Measurements from ENCODE around the gene GNB3.

The GNB3 gene

GRCh38 chr12:6823182-6824084 is 17.3 kb upstream of the GNB3 start:
- peak; percentile 84 for DNase-seq (ENCODE audit: low read depth, low spot score)

GRCh38 chr12:6824085-6824775 is 16.5 kb upstream of the GNB3 start:
- peak; percentile 10 for DNase-seq (ENCODE audit: low read depth, low spot score)

DNA sequence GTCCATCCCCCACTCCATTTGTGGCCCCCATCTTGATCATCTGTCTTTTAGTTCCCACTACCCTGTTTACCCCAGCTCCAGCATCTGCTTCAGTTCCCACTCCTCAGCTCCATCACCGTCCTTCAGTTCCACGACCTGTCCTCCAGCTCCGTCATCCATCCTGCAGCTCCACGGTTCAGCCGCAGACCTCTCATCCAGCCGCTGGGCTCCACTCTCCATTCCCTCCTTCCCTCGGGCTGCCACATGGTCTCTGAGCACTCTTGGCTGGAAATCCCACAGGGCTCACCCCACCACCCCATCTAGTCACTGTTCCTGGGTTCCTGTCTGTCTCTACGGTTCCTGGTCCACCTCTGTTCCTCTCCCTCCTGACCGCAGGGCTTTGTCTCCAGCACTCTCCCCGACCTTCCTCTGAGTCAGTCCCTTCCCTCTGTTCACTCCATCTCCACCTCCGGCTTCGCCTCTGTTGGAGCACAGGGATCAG is 15.8 kb upstream of the GNB3 start:
- peak; percentile 11 for DNase-seq (ENCODE audit: low read depth, low spot score)

DNA sequence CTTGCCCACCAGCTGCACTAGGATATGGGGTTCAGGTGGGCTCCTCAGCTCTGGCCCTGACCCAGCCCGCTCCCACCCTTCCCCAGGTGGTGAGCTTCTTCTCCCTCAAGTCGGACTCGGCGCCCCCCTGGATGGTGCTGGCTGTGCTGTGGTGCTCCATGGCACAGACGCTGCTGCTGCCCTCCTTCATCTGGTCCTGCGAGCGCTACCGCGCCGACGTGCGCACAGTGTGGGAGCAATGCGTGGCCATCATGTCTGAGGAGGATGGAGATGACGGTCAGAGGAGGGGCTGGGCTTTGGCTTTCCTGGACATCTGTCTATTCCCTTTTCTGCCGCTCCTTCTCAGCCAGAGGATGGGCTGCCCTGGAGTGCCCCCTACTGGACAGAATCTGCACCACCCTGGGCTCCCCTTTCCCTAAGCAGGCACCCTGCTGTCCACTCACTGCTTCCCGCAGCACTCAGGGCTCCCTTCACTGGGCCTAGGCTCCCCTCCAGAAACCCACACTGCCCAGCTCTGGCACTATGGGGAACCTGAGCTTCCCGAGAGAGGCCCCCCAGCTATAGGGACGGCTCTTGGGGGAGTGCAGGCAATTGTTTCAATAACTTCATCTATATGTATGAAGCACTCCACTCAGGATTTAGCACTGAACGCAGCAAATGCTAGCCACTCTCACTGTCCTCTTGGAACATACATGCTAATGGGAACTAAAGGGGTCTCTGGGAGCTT is 15.2 kb upstream of the GNB3 start:
- DNase-seq (ENCODE audit: low read depth, low spot score): peak; percentile 96

DNA sequence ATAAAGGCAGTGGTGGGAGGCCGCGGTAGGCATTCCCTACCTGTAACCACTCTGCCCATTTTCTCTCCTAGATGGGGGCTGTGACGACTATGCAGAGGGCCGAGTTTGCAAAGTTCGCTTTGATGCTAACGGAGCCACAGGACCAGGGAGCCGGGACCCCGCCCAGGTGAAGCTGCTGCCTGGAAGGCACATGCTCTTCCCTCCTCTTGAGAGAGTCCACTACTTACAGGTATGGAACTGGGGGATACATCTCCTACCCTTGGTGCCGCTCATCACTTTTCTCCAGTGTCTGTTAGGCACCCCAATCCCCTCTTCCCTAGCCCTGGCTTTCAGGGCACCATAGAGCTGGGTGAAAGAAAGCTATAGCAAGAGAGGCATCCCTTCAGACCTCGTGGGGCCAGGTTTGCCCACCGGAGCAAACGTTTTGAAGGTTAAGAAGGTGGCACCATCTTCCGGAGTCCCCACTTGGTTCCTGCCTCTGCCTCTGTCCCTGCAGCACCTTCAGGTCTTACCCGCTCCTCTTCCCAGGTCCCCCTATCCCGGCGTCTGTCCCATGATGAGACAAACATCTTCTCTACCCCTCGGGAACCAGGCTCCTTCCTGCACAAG is 14.5 kb upstream of the GNB3 start:
- DNase-seq (ENCODE audit: low read depth, low spot score): no peak

DNA sequence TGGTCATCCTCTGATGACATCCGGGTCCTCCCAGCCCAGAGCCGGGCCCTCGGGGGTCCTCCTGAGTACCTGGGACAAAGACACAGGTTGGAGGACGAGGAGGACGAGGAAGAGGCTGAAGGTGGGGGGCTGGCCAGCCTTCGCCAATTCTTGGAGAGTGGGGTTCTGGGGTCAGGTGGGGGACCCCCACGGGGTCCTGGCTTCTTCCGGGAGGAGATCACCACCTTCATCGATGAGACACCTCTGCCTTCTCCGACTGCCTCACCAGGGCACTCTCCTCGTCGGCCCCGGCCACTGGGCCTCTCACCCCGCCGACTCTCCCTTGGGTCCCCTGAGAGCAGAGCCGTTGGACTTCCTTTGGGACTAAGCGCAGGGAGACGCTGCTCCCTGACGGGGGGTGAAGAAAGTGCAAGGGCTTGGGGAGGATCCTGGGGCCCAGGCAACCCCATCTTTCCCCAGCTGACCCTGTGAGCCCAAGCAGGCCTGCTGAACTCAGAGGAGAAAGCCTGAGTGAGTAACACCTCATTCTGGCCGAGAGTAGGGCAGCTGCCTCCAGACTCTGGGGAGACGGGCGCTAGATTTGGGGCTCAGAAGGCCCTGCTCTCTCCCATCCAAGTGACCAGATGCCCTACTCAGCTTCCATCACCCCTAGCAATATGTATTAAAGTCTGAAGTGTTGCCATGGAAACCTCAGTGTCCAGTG is 13.8 kb upstream of the GNB3 start:
- no peak for DNase-seq (ENCODE audit: low read depth, low spot score)

DNA sequence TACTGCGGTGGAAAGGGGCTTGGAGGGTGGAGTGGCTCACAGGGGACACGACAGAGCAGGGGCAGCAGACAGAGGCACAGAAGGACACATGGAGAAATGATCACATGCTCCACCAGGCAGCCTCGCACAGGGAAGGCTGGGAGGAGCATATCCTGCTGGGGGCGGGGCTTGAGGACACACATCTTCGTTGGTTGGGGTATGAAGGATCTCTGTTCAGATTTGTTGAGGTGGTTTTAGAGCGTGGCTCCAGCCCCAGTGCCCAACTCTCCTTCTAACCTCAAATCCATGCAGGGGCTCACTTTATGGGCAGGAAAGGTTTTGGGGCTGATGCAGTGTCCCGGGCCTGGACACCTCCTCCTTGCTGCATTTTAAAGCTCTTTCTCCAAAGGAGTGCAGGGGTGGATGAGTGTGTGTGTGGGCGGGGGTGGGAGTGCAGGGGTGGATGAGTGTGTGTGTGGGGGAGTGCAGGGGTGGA is 13.3 kb upstream of the GNB3 start:
- DNase-seq (ENCODE audit: low read depth, low spot score): peak; percentile 86

DNA sequence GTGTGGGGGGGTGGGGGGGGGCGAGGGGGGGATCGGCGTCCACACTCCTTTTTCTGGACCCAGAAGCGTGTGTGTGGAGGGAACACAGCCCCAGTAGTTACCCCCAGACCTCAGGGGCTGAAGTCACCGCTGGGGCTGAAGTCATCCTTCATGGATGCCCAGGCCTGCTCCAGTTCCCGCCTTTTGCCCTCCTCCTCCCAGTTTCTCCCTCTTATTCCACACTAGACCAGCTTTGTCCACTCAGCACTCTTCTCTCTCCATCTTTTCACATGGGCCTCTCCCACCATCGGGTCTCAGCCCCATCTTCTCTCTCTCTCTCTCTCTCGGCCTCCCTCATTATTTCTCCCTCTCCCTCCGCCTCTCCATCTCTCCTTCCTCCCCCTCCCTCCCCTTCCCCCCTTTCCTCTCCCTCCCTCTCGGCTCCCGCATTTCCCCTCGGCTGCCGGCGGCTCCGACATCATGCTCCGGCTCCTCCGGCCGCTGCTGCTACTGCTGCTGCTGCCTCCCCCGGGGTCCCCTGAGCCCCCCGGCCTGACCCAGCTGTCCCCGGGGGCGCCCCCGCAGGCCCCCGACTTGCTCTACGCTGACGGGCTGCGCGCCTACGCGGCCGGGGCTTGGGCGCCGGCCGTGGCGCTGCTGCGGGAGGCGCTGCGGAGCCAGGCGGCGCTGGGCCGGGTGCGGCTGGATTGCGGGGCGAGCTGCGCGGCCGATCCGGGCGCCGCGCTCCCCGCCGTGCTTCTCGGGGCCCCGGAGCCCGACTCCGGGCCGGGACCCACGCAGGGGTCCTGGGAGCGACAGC is 12.5 kb upstream of the GNB3 start, which contains the start of gene P3H3:
Gene P3H3 (plus strand): TSS at position 426 of the 799 bp plus-strand sequence. CDS start 34 bp downstream, at position 460.
- DNase-seq (ENCODE audit: low read depth, low spot score): no peak

DNA sequence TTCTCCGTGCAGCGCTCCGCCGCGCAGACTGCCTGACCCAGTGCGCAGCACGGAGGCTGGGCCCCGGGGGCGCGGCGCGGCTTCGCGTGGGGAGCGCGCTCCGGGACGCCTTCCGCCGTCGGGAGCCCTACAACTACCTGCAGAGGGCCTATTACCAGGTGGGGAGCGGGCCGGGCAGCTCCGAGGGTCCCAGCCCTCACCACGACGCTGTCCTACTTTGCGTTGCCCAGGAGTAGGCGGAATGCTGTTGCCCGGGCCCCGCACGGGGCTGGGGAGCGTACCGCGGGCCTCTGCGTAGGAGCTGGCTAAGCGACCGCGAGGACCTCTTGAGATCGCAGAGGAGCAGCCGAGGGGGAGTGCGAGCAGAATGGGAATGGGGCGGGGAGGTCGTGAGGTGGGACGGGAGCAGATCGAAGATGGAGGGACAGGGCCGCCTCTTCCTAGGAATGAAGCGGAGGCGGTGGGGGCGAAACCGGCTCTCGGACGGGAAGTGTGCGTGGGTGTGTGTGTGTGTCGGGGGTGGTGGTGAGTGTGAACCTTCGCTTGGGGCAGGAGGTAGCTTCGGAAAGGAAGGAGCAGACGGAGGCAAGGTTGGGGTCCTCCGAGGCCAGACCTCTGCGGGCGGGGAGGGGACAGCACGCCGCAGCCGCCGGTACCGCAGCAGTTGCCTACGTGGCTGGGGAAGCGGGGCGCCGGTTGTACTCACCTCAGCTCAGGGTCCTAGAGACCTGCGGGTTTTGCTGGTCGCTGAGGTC is 11.8 kb upstream of the GNB3 start:
- DNase-seq (ENCODE audit: low read depth, low spot score): peak; percentile 63

DNA sequence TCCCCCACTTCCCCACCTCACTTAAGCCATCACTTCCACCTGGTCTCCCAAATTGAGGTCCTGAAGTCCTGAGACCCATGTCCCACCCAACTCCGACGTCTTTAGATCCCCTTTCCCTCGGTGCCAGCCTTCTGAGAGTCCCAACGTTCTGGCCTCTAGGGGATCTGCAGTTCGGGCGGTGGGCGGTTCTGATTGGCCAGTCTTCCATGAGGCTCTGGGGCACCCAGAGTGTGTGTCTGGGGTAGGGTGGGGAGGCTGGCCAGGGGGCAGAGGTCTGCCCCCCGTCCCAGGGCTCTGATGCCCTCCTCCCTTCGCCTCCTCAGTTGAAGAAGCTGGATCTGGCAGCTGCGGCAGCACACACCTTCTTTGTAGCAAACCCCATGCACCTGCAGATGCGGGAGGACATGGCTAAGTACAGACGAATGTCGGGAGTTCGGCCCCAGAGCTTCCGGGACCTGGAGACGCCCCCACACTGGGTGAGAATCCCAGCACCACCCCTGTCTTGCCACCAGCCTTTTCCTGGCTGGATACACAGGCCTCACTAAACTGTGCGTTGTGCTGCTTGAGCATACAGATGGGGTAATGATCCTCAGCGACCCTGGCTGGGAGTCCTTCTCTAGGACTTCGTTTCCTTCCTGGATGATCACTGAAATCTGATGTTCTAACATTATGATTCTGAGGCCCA is 11.0 kb upstream of the GNB3 start:
- DNase-seq (ENCODE audit: low read depth, low spot score): peak; percentile 61

GRCh38 chr12:6830286-6830890 is 10.3 kb upstream of the GNB3 start:
- no peak for DNase-seq (ENCODE audit: low read depth, low spot score)

DNA sequence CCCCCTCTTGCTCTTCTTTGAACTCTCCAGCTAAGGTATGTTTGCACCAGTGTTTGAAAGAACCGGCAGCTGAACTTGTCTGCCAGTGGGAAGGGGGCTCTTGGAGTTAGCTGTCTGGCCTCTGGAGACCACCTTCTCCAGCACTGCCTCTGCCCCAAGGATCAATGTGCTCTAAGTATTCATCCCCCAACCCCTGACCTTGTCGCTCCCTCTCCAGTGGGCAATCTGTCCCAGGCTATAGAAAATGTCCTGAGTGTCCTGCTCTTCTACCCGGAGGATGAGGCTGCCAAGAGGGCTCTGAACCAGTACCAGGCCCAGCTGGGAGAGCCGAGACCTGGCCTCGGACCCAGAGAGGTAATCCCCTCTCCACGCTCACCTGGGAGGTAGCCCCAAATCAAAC is 9.7 kb upstream of the GNB3 start:
- no peak for DNase-seq (ENCODE audit: low read depth, low spot score)

GRCh38 chr12:6831450-6831995 is 9.2 kb upstream of the GNB3 start:
- no peak for DNase-seq (ENCODE audit: low read depth, low spot score)

DNA sequence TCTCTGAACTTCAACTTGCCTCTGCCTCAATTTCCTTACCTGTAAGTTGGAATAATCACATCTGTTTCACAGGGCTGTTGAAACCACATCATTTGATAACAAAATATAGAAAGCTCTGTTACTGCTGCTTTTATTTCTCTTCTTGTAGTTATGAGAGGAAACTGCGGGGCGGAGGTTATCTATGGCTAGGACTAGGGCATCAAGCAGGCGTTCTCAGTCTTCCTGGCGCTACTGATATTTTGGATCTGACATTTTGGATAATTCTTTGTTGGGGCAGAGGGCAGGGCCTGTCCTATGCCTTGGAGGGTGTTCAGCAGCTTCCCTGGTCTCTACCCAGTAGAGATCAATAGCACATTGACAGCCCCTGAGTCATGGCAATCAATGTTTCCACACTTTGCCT is 8.6 kb upstream of the GNB3 start:
- DNase-seq (ENCODE audit: low read depth, low spot score): no peak

DNA sequence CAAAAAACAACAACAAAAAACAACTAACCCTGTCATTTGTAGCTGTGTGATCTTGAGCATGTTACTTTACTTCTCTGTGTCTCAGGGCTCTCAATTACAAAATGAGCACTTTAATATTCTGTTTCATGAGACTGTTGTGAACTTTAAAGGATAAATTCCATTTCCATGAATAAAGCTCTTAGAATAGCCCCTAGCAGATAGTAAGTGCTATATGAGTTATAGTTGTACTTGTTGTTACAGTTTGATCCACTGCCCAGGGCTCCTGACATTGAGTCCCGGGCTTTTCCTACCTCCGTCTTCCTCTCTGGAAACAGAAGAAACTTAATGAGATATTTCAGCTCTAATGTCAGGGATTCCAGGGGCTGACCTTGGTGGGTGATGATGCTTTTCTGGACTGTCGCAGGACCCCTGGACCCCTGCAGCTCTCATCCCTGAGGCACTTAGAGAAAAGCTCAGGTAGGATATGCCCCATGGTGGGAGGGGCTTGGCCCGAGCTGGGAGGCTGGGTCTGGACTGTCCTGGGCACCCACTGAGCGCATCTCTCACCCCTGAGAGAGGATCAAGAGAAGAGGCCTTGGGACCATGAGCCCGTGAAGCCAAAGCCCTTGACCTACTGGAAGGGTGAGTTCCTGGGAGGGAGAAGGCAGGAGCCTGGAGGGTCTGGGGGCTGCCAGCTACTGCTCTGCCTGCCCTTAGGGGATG is 7.4 kb upstream of the GNB3 start:
- DNase-seq (ENCODE audit: low read depth, low spot score): no peak

GRCh38 chr12:6834254-6834653 is 6.5 kb upstream of the GNB3 start:
- no peak for DNase-seq (ENCODE audit: low read depth, low spot score)

GRCh38 chr12:6834873-6835272 is 5.9 kb upstream of the GNB3 start:
- DNase-seq (ENCODE audit: low read depth, low spot score): no peak

Data from ELF-1 (cell line).